Activated B cell treated with CpG ODN at 0.5 μM for 24 hours (primary cell): ENCODE data around the gene DNAH14. TPM values are rescaled to one million over a fixed set of nuclear protein-coding genes. Genes with fewer than 3 reads are reported as not detected.
A peak's percentile ranks its signal among the peaks of the same experiment; 100 is the strongest.

ENCODE experiments used
- ATAC-seq: fragments of 200-7000 bp; cut with Tn5 transposase; one replicate; pipeline ENCODE4 v1.10.0; 2021; ENCODE audit warnings: low read depth, mild to moderate bottlenecking, moderate library complexity
- CTCF ChIA-PET: fragments of 350-600 bp; sonication (Branson Sonifier 250); formaldehyde crosslinking; loops from one replicate; lab custom pipeline; 2021; ENCODE audit warnings: antibody characterized with exemption; lab: Charles Lee
- POLR2A ChIA-PET: fragments of 350-600 bp; sonication (Branson Sonifier 250); formaldehyde crosslinking; loops from one replicate; lab custom pipeline; 2021; ENCODE audit warnings: antibody characterized with exemption; lab: Charles Lee
- DNase-seq: peaks from one replicate; pipeline ENCODE4 v3.0.0; 2022
- H3K27ac Mint-ChIP-seq: one replicate; pipeline ENCODE4 v1.8.0; 2020; ENCODE audit warnings: mixed read lengths
- H3K27me3 Mint-ChIP-seq: one replicate; pipeline ENCODE4 v1.8.0; 2021; ENCODE audit warnings: mixed read lengths
- H3K36me3 Mint-ChIP-seq: one replicate; pipeline ENCODE4 v1.8.0; 2021; ENCODE audit warnings: low read depth, mixed read lengths
- H3K4me1 Mint-ChIP-seq: one replicate; pipeline ENCODE4 v1.8.0; 2021; ENCODE audit warnings: mixed read lengths
- H3K4me3 Mint-ChIP-seq: one replicate; pipeline ENCODE4 v1.8.0; 2020; ENCODE audit warnings: mild to moderate bottlenecking, mixed read lengths
- H3K9me3 Mint-ChIP-seq: one replicate; pipeline ENCODE4 v1.8.0; 2020; ENCODE audit warnings: mixed read lengths
- intact Hi-C: fragments of 100-400 bp; cut with micrococcal nuclease; formaldehyde crosslinking; loops from one replicate; pipeline ENCODE4 v1.15.1; 2024
- total RNA-seq: library from RNA; stranded (reverse); gene quantifications from 2 replicates; pipeline ENCODE4 v1.2.3, GENCODE V29; 2022
- TF ChIP-seq, protein P1 (sequence below): fragments of 200-600 bp; IDR thresholded peaks from one replicate; pipeline ENCODE4 v1.8.0; 2022; ENCODE audit warnings: antibody characterized with exemption, mild to moderate bottlenecking

DNAH14 gene
- total RNA-seq, 1 donor from 2014 or later: not detected

DNA sequence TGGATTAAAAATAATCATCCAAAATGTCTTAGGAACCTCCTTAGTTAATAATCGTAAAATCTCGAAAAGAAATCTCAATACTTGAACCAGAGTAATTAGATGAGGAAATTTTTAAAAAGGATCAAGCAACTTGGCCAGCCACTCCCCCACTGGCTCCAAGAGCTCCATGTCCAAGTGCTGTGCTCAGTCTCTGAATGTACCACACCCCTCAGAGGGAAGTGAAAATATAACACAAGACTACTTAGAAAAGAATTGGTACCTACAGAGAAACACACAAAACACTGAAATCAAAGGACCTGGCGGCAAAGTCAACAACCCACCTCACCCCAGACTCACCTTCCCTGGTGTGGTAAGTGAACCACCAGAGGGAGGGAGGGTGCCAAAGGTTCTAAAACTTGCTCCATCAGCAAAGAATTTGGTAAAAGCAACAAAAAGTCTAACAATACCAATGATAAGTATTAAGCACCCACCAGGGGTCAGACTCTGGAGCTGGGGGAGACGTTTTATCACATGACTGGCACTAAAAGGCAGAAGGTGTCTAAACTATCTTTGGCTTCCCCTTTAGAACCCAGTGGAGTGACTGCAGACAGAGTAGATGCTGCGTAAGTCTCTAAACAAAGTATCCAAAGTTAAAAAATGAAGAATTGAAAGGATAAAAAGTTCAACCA is 484.4 kb downstream of the DNAH14 start:
- ChIA-PET CTCF (interaction anchor here (1.4 kb wide), 1 partner anchor 11 kb away, joined by 3 read pairs; no protein-coding TSS in a partner anchor), POLR2A (interaction anchor here (0.9 to 1.4 kb wide), 3 partner anchors 31 to 54 kb away, joined by 3 to 7 read pairs (median 3); no protein-coding TSS in a partner anchor)
- no peaks in the 10 kb centered on the region for H3K9me3 Mint-ChIP-seq
- DNase-seq (no peak), ATAC-seq (peak; percentile 25)
- TF ChIP-seq, protein P1, sequence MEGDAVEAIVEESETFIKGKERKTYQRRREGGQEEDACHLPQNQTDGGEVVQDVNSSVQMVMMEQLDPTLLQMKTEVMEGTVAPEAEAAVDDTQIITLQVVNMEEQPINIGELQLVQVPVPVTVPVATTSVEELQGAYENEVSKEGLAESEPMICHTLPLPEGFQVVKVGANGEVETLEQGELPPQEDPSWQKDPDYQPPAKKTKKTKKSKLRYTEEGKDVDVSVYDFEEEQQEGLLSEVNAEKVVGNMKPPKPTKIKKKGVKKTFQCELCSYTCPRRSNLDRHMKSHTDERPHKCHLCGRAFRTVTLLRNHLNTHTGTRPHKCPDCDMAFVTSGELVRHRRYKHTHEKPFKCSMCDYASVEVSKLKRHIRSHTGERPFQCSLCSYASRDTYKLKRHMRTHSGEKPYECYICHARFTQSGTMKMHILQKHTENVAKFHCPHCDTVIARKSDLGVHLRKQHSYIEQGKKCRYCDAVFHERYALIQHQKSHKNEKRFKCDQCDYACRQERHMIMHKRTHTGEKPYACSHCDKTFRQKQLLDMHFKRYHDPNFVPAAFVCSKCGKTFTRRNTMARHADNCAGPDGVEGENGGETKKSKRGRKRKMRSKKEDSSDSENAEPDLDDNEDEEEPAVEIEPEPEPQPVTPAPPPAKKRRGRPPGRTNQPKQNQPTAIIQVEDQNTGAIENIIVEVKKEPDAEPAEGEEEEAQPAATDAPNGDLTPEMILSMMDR: no peak
- H3K4me3 Mint-ChIP-seq: no peak overlapping the region
- H3K27me3 Mint-ChIP-seq: no peaks in the 10 kb centered on the region
- H3K4me1 Mint-ChIP-seq: peaks cover 12% of the 10 kb centered on the region
- H3K36me3 Mint-ChIP-seq: peaks cover 94% of the 10 kb centered on the region
- H3K27ac Mint-ChIP-seq: peak overlapping the region; percentile 31
- intact Hi-C loops: loop anchor here (2.0 kb wide), 1 partner anchor 27 kb away; no protein-coding TSS in a partner anchor

DNA sequence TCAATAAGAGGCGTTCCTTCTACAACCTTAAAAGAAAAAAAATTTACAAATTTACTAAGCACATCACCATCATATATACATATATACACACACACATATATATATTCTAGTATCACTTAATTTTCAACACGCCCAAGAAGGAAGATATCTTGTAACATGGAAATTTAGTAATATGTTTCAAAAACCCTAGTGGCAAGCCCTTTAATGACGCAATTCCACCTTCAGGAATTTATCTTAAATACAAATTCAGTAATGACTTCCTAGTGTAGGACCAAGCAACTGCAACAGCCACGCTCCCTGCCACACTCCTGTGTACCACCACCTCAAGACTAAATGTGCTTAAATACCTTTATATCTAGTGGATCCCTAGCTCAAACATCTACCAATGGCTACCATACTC is 485.8 kb downstream of the DNAH14 start:
- ChIA-PET CTCF (no interaction called here), POLR2A (interaction anchor here (0.6 kb wide), 1 partner anchor 147 kb away, joined by 5 read pairs; no protein-coding TSS in a partner anchor)
- ATAC-seq (no peak), DNase-seq (no peak)
- Mint-ChIP-seq H3K4me3 (no peak overlapping the region), H3K9me3 (no peaks in the 10 kb centered on the region), H3K27me3 (no peaks in the 10 kb centered on the region), H3K27ac (no peak overlapping the region), H3K36me3 (peaks cover 92% of the 10 kb centered on the region), H3K4me1 (peaks cover 12% of the 10 kb centered on the region)
- TF ChIP-seq, protein P1: no peak
- intact Hi-C loops: loop anchor here (2.0 kb wide), 1 partner anchor 25 kb away; no protein-coding TSS in a partner anchor

DNA sequence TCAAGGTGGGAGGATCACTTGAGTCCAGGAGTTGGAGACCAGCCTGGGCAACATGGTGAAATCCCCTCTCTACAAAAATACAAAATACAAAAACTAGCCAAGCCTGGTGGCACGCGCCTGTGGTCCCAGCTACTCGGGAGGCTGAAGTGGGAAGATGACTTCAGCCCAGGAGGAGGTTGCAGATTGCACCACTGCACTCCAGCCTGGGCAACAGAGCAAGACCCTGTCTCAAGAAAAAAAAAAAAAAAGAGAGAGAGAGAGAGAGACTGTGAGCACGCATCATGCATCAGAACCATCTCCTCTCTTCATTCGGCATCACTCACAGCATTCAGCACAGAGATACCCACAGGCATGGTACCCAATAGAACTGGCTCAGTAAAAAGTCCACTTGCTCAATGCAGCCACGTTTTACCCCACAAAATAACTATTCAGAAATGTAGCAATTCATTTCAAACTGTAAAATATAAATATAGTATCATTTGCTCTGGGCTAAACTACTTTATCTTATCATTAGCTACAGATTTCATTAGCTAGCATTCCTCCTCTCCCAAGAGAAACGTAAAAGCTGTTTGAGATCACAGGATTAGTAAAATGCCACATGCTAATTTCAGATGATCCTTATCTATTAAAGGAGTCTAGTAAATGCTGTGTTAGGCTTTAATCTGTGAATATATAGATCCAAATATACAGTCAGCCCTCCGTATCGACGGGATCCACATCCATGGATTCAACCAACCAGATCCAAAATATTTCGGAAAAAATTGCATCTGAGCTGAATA is 486.7 kb downstream of the DNAH14 start:
- TF ChIP-seq, protein P1: no peak
- peaks cover 12% of the 10 kb centered on the region for H3K4me1 Mint-ChIP-seq
- no peak overlapping the region for H3K4me3 Mint-ChIP-seq
- ChIA-PET POLR2A (no interaction called here), CTCF (no interaction called here)
- H3K27me3 Mint-ChIP-seq: no peaks in the 10 kb centered on the region
- DNase-seq (no peak), ATAC-seq (no peak)
- intact Hi-C loops: loop anchor here (2.0 kb wide), 1 partner anchor 25 kb away; no protein-coding TSS in a partner anchor
- H3K9me3 Mint-ChIP-seq: no peaks in the 10 kb centered on the region
- H3K36me3 Mint-ChIP-seq: peaks cover 92% of the 10 kb centered on the region
- H3K27ac Mint-ChIP-seq: no peak overlapping the region

DNA sequence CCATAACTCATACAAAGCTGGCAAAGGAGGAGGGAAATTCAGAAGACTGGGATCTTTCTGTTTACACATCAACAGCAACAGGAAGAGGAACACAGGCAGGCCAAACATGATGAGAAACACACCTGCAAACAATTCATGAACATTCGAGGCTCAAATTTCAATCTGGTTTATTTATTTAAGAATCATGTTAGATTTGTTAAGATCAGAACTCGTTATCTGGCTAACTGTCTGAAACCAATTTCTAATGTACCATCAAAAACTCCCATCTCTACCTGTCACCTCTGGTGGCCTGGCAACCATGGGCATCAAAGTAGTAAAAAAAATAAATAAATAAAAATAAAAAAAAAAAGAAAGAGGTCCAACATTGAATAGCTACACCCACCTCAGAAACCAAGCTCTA is 488.6 kb downstream of the DNAH14 start:
- H3K36me3 Mint-ChIP-seq: peaks cover 88% of the 10 kb centered on the region
- H3K4me3 Mint-ChIP-seq: no peak overlapping the region
- no peaks in the 10 kb centered on the region for H3K27me3 Mint-ChIP-seq
- DNase-seq (no peak), ATAC-seq (no peak)
- no peaks in the 10 kb centered on the region for H3K9me3 Mint-ChIP-seq
- H3K27ac Mint-ChIP-seq: peak overlapping the region; percentile 56
- CTCF ChIA-PET: no interaction called here
- POLR2A ChIA-PET: interaction anchor here (1.6 kb wide), 1 partner anchor 11 kb away, joined by 5 read pairs; no protein-coding TSS in a partner anchor
- H3K4me1 Mint-ChIP-seq: peaks cover 25% of the 10 kb centered on the region
- TF ChIP-seq, protein P1: no peak
- intact Hi-C loops: no loop called here

DNA sequence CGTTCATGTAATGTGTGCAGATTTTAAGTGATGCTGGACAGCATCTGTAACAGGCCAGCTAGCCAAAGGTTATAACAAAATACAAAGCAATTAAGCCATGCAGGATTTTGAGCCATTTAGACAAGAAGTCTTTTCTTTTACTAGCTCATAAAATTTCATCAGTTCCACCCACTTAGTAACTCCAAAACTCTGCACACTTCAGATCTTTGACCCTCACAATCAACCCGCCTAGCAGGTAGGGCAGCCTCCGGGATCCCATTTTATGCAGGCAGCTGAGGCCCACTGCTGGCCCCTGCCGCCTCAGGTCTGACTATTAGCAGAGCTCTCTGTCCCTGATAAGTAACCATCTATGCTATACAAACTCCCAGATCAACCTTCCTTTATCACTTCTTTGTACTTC is 489.1 kb downstream of the DNAH14 start:
- Mint-ChIP-seq H3K4me1 (peaks cover 29% of the 10 kb centered on the region), H3K27me3 (no peaks in the 10 kb centered on the region), H3K36me3 (peaks cover 90% of the 10 kb centered on the region), H3K4me3 (no peak overlapping the region), H3K27ac (peak overlapping the region; percentile 60), H3K9me3 (no peaks in the 10 kb centered on the region)
- intact Hi-C loops: no loop called here
- DNase-seq (no peak), ATAC-seq (no peak)
- CTCF ChIA-PET: no interaction called here
- TF ChIP-seq, protein P1: no peak
- POLR2A ChIA-PET: interaction anchor here (1.6 kb wide), 1 partner anchor 10 kb away, joined by 5 read pairs; no protein-coding TSS in a partner anchor
